Endothelial cell of umbilical vein (primary cell): Measurements from ENCODE around the gene FLNB. TPM values are rescaled to one million over a fixed set of nuclear protein-coding genes. Genes with fewer than 3 reads are reported as not detected.
A peak's percentile ranks its signal among the peaks of the same experiment; 100 is the strongest.

Source experiments
- BruUV-seq: library from RNA; stranded (reverse); fragments of 400-500 nt; replicated peaks from 2 replicates; lab custom pipeline; 2021; lab: Mats Ljungman, UMichigan
- CTCF ChIA-PET: fragments of 300-600, 350-600 bp; sonication (Branson Sonifier 250); formaldehyde crosslinking; loops from one replicate; lab custom pipeline; 2021; ENCODE audit warnings: antibody characterized with exemption, inconsistent platforms; lab: Charles Lee
- POLR2A ChIA-PET: fragments of 300-600, 350-600 bp; sonication (Branson Sonifier 250); formaldehyde crosslinking; loops from one replicate; lab custom pipeline; 2021; ENCODE audit warnings: antibody characterized with exemption, inconsistent platforms; lab: Charles Lee
- DNase-seq: peaks from one replicate; pipeline ENCODE4 v3.0.0-alpha.2; 2011; ENCODE audit warnings: low read depth, low spot score
- FAIRE-seq: peaks from 2 replicates; lab custom pipeline; 2011; peaks lifted over from hg19 to GRCh38; lab: Jason Lieb, UNC
- H2AFZ ChIP-seq: 2 replicates; pipeline ENCODE4 v1.6.0; 2012; ENCODE audit warnings: low read depth, low read length, control low read depth, inconsistent platforms
- H3K27ac ChIP-seq: 2 replicates; pipeline ENCODE4 v1.5.1; 2011; ENCODE audit warnings: low read depth, mild to moderate bottlenecking, control low read depth, low read length, moderate library complexity; ENCODE audit not compliant: insufficient read depth
- H3K27me3 ChIP-seq, 2 experiments: 2 replicates each; pipeline versions ENCODE4 v1.6.0 to v1.6.1; 2011; ENCODE audit warnings: low read length in 2 of 2, mixed read lengths in 1 of 2; ENCODE audit not compliant: control insufficient read depth in 2 of 2, insufficient read depth in 2 of 2
- H3K36me3 ChIP-seq, 2 experiments: 2 replicates in 1 of 2; 3 replicates in 1 of 2; pipeline ENCODE4 v1.5.1; 2011; ENCODE audit warnings: low read length in 2 of 2, mild to moderate bottlenecking in 1 of 2, moderate library complexity in 1 of 2; ENCODE audit not compliant: control insufficient read depth in 2 of 2, insufficient read depth in 2 of 2; ENCODE audit errors: extremely low read depth in 1 of 2
- H3K4me1 ChIP-seq: 3 replicates; pipeline ENCODE4 v1.5.1; 2011; ENCODE audit warnings: mild to moderate bottlenecking, low read length; ENCODE audit not compliant: control insufficient read depth, insufficient read depth; ENCODE audit errors: extremely low read depth
- H3K4me2 ChIP-seq: 2 replicates; pipeline ENCODE4 v1.6.1; 2011; ENCODE audit warnings: low read length, control low read depth, mixed read lengths; ENCODE audit not compliant: insufficient read depth
- H3K4me3 ChIP-seq, 3 experiments: fragments of 200-600 bp in 1 of 3; sonication (generic), shearing (Covaris generic) in 1 of 3; replicated peaks in 1 of 3; 2 replicates each; pipeline ENCODE4 v1.5.1; 2011 to 2016; ENCODE audit warnings: control low read depth in 3 of 3, low read length in 3 of 3, mild to moderate bottlenecking in 2 of 3, inconsistent platforms in 1 of 3, low read depth in 1 of 3, moderate library complexity in 1 of 3; ENCODE audit not compliant: insufficient read depth in 1 of 3
- H3K79me2 ChIP-seq: 2 replicates; pipeline ENCODE4 v1.6.0; 2012; ENCODE audit warnings: low read length, inconsistent platforms; ENCODE audit not compliant: control insufficient read depth, insufficient read depth
- H3K9ac ChIP-seq: replicated peaks from 2 replicates; pipeline ENCODE3; 2011; ENCODE audit warnings: low read length, control low read depth; ENCODE audit not compliant: insufficient read depth; ENCODE audit errors: extremely low read depth
- H3K9me1 ChIP-seq: replicated peaks from 3 replicates; pipeline ENCODE4 v1.6.0; 2011; ENCODE audit warnings: mild to moderate bottlenecking, low read length; ENCODE audit not compliant: control insufficient read depth, insufficient read depth; ENCODE audit errors: extremely low read depth
- H3K9me3 ChIP-seq: replicated peaks from 2 replicates; pipeline ENCODE4 v1.5.1; 2012; ENCODE audit warnings: low read length, inconsistent platforms; ENCODE audit not compliant: control insufficient read depth, insufficient read depth
- H4K20me1 ChIP-seq: replicated peaks from 2 replicates; pipeline ENCODE3; 2011; ENCODE audit warnings: mild to moderate bottlenecking, low read length; ENCODE audit not compliant: control insufficient read depth, insufficient read depth; ENCODE audit errors: extremely low read depth
- EZH2 ChIP-seq: IDR thresholded peaks from 2 replicates; pipeline ENCODE4 v1.6.1; 2012; ENCODE audit warnings: borderline replicate concordance, low read depth, mild to moderate bottlenecking, moderate library complexity, low read length, inconsistent platforms; ENCODE audit not compliant: severe bottlenecking
- FOS ChIP-seq: IDR thresholded peaks from 2 replicates; pipeline ENCODE4 v1.6.1; 2011; ENCODE audit warnings: mild to moderate bottlenecking, low read length, moderate library complexity, borderline replicate concordance; ENCODE audit not compliant: insufficient read depth
- GATA2 ChIP-seq: IDR thresholded peaks from 2 replicates; pipeline ENCODE4 v1.7.0; 2011; ENCODE audit warnings: low read depth, mild to moderate bottlenecking, moderate library complexity, mixed read lengths, low read length; ENCODE audit not compliant: insufficient read length, insufficient read depth
- JUN ChIP-seq: IDR thresholded peaks from 2 replicates; pipeline ENCODE4 v1.6.1; 2011; ENCODE audit warnings: borderline replicate concordance, low read depth; ENCODE audit not compliant: insufficient read length, insufficient read depth
- MYC ChIP-seq: IDR thresholded peaks from one replicate; pipeline ENCODE4 v1.6.1; 2011; ENCODE audit warnings: mild to moderate bottlenecking, low read depth, low read length
- POLR2A ChIP-seq: IDR thresholded peaks from 2 replicates; pipeline ENCODE4 v1.6.1; 2012; ENCODE audit warnings: low read depth, mild to moderate bottlenecking, control low read depth, low read length
- POLR2AphosphoS5 ChIP-seq: IDR thresholded peaks from 2 replicates; pipeline ENCODE4 v1.6.1; 2012; ENCODE audit warnings: low read depth, mild to moderate bottlenecking, control low read depth, low read length, moderate library complexity; ENCODE audit not compliant: insufficient read depth
- dilution Hi-C: fragments of 300-500 bp; cut with MboI; formaldehyde crosslinking; loops from one replicate; pipeline ENCODE4 v1.15.0; 2019; ENCODE audit warnings: low sequenced_read_pairs; ENCODE audit not compliant: extremely low pct_ligation_motif_present
- intact Hi-C: fragments of 100-400 bp; cut with micrococcal nuclease; formaldehyde crosslinking; loops from one replicate; pipeline ENCODE4 v1.10.0; 2022
- polyA plus RNA-seq, 4 experiments: library from polyadenylated mRNA; depleted of rRNA in 3 of 4; stranded (reverse) in 3 of 4; unstranded in 1 of 4; fragments of >200 nt; gene quantifications; 2 replicates each; pipeline versions ENCODE4 v1.2.1 to v1.2.3, GENCODE V29; 2011 to 2012; ENCODE audit warnings: missing spikeins in 1 of 4
- total RNA-seq: library from RNA; stranded (reverse); gene quantifications from 2 replicates; pipeline ENCODE4 v1.2.3, GENCODE V29; 2021
- TF ChIP-seq, protein P1 (sequence below), 2 donors: IDR thresholded peaks; 1 replicate in 1 of 2; 2 replicates in 1 of 2; pipeline ENCODE4 v1.5.1; 2011; ENCODE audit warnings: low read length in 2 of 2, mild to moderate bottlenecking in 2 of 2, moderate library complexity in 2 of 2, control low read depth in 1 of 2, inconsistent platforms in 1 of 2, low read depth in 1 of 2; ENCODE audit not compliant: insufficient read depth in 1 of 2; ENCODE audit errors: extremely low read depth in 1 of 2
- TF ChIP-seq, protein P2 (sequence below): IDR thresholded peaks from 2 replicates; pipeline ENCODE4 v1.6.1; 2011; ENCODE audit not compliant: insufficient read depth, insufficient read length

The FLNB gene
- total and polyA plus RNA-seq, 2 donors (not counting 3 experiments of a cell fraction or from before 2014, with no cell fraction given): 479 to 670 TPM

DNA sequence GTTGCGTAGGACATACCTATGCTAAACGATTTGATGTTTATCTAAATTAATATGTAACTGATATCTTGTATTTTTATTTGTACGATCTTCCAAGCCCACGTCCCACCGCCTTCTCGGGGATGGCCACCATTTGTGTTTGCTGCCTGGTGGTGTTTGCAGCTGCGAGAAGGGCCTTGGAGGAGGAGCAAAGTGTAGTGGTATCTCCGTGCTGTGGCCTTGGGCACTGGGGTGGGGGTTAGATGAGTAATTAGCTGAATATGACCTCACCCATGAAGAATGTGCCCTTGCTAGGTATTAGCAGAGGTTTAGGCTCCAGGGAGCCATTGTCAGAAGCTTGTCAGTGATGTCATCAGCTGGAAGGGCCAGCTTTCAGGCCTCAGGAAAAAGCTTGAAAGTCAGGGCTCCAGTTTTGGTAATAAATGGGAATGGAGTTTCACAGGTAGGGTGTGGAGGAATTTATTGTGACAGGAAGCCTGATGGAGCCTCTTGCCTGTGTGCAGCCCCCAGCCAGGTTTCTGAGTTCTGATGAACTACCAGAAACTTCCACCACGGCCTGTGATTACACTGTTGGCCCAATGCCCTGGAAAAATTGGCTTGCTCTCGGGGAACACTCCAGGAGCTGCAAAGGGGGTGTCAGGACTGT is 41.0 kb downstream of the FLNB start:
- peak overlapping the region; percentile 94 for H3K9ac ChIP-seq
- intact Hi-C loops: loop anchor here (2.0 kb wide), 4 partner anchors 22 to 98 kb away; no protein-coding TSS in a partner anchor
- no peaks in the 10 kb centered on the region for H3K27me3 ChIP-seq
- H3K4me1 ChIP-seq: peaks cover 85% of the 10 kb centered on the region
- TF ChIP-seq, protein P1, sequence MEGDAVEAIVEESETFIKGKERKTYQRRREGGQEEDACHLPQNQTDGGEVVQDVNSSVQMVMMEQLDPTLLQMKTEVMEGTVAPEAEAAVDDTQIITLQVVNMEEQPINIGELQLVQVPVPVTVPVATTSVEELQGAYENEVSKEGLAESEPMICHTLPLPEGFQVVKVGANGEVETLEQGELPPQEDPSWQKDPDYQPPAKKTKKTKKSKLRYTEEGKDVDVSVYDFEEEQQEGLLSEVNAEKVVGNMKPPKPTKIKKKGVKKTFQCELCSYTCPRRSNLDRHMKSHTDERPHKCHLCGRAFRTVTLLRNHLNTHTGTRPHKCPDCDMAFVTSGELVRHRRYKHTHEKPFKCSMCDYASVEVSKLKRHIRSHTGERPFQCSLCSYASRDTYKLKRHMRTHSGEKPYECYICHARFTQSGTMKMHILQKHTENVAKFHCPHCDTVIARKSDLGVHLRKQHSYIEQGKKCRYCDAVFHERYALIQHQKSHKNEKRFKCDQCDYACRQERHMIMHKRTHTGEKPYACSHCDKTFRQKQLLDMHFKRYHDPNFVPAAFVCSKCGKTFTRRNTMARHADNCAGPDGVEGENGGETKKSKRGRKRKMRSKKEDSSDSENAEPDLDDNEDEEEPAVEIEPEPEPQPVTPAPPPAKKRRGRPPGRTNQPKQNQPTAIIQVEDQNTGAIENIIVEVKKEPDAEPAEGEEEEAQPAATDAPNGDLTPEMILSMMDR (IDR thresholded peaks at IDR 0.05; ENCODE audit: extremely low read depth in 1 of 2, insufficient read depth in 1 of 2, low read depth in 1 of 2, low read length in 2 of 2): no peak
- peak; percentile 68 for TF ChIP-seq GATA2
- TF ChIP-seq, protein P2, sequence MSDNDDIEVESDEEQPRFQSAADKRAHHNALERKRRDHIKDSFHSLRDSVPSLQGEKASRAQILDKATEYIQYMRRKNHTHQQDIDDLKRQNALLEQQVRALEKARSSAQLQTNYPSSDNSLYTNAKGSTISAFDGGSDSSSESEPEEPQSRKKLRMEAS: no peak
- peak; percentile 46 for TF ChIP-seq POLR2AphosphoS5
- TF ChIP-seq MYC: no peak
- peak; percentile 92 for TF ChIP-seq FOS
- TF ChIP-seq JUN: peak; percentile 99
- no peak for TF ChIP-seq EZH2
- peak; percentile 49 for TF ChIP-seq POLR2A
- H3K36me3 ChIP-seq: peaks cover 3 to 7% of the 10 kb centered on the region in 2 experiments
- H3K9me1 ChIP-seq: no peaks in the 10 kb centered on the region
- CTCF ChIA-PET: interaction anchor here (0.6 to 1.5 kb wide), 7 partner anchors 12 to 187 kb away, joined by 3 to 9 read pairs (median 3); no protein-coding TSS in a partner anchor
- H3K27ac ChIP-seq: peak overlapping the region; percentile 98
- no peaks in the 10 kb centered on the region for H4K20me1 ChIP-seq
- FAIRE-seq: peak; percentile 95
- H2AFZ ChIP-seq: no peak overlapping the region
- peak overlapping the region; percentile 68 for H3K4me2 ChIP-seq
- H3K9me3 ChIP-seq: no peaks in the 10 kb centered on the region
- peak; percentile 91 for DNase-seq
- POLR2A ChIA-PET: interaction anchor here (1.0 to 3.2 kb wide), 6 partner anchors 8 to 41 kb away, joined by 3 to 19 read pairs (median 4); partner anchors contain the start of gene FLNB
- dilution Hi-C loops: loop anchor here (25.0 kb wide), 1 partner anchor 112 kb away; no protein-coding TSS in a partner anchor
- peaks cover 94% of the 10 kb centered on the region for H3K79me2 ChIP-seq
- H3K4me3 ChIP-seq: peak overlapping the region in 1 of 3 experiments; percentile 31
- BruUV-seq: no TSS peak
